HCT116 (cell line): ENCODE results near the gene ZBTB21. TPM values are rescaled to one million over a fixed set of nuclear protein-coding genes. Genes with fewer than 3 reads are reported as not detected.

Experiments used
- ATAC-seq: fragments of 200-7000 bp; cut with Tn5 transposase; 2 replicates; pipeline ENCODE4 v1.9.1; 2020; ENCODE audit warnings: mild to moderate bottlenecking, moderate library complexity
- BruUV-seq: library from RNA; stranded (reverse); fragments of 400-500 nt; replicated peaks from 2 replicates; lab custom pipeline; 2021; lab: Mats Ljungman, UMichigan
- CTCF ChIA-PET: fragments of 300-600 bp; sonication (Branson Sonifier 250); formaldehyde crosslinking; loops from one replicate; lab custom pipeline; 2021; ENCODE audit warnings: antibody characterized with exemption; lab: Charles Lee
- POLR2A ChIA-PET: fragments of 300-600, 350-600 bp; sonication (Branson Sonifier 250); formaldehyde crosslinking; loops from one replicate; lab custom pipeline; 2021; ENCODE audit warnings: antibody characterized with exemption; lab: Charles Lee
- RAD21 ChIA-PET, 2 experiments: fragments of 300-600 bp; sonication (Branson Sonifier 250); formaldehyde crosslinking; loops; one replicate each; lab custom pipeline; 2023; ENCODE audit warnings: low total read pairs in 2 of 2; ENCODE audit not compliant: uncharacterized antibody in 2 of 2, unreplicated experiment in 2 of 2, low non-redundant PET in 1 of 2; lab: Charles Lee
- DNase-seq: peaks from one replicate; pipeline ENCODE4 v3.0.0-alpha.2; 2010; ENCODE audit warnings: low read depth, low spot score
- H2AFZ ChIP-seq: fragments of 200-600 bp; shearing (Covaris generic), sonication (generic); 2 replicates; pipeline ENCODE4 v1.6.1; 2017; ENCODE audit warnings: low read depth, mixed run types, mixed read lengths, antibody characterized with exemption, low read length; ENCODE audit not compliant: poor library complexity, severe bottlenecking
- H3K27ac ChIP-seq: 2 replicates; pipeline ENCODE4 v1.5.1; 2012; ENCODE audit warnings: low read depth, low read length
- H3K27me3 ChIP-seq: fragments of 200-600 bp; sonication (generic); 2 replicates; pipeline ENCODE4 v1.6.1; 2016; ENCODE audit warnings: mixed run types, low read length, mixed read lengths; ENCODE audit not compliant: insufficient read depth
- H3K36me3 ChIP-seq, 2 experiments: fragments of 200-500 bp in 1 of 2; fragments of 200-600 bp in 1 of 2; sonication (Bioruptor generic) in 1 of 2; sonication (generic) in 1 of 2; 2 replicates each; pipeline versions ENCODE4 v1.5.1 to v1.6.1; 2014 to 2016; ENCODE audit warnings: low read length in 2 of 2, inconsistent platforms in 1 of 2, mixed read lengths in 1 of 2, mixed run types in 1 of 2; ENCODE audit not compliant: insufficient read depth in 2 of 2, control insufficient read depth in 1 of 2
- H3K4me1 ChIP-seq, 2 experiments: fragments of 200-600 bp in 1 of 2; sonication (generic) in 1 of 2; 2 replicates each; pipeline versions ENCODE4 v1.5.1 to v1.6.1; 2012 to 2017; ENCODE audit warnings: low read length in 2 of 2, inconsistent platforms in 1 of 2, mild to moderate bottlenecking in 1 of 2, mixed read lengths in 1 of 2, mixed run types in 1 of 2, moderate library complexity in 1 of 2; ENCODE audit not compliant: insufficient read depth in 2 of 2, control insufficient read depth in 1 of 2
- H3K4me2 ChIP-seq: fragments of 200-600 bp; sonication (generic); 2 replicates; pipeline ENCODE4 v1.6.1; 2017; ENCODE audit warnings: mixed run types, low read length, mixed read lengths
- H3K4me3 ChIP-seq, 2 experiments: fragments of 200-600 bp in 1 of 2; sonication (generic) in 1 of 2; replicated peaks in 1 of 2; 2 replicates each; pipeline ENCODE4 v1.5.1; 2011 to 2016; ENCODE audit warnings: low read length in 2 of 2, control low read depth in 1 of 2, low read depth in 1 of 2, mild to moderate bottlenecking in 1 of 2, mixed read lengths in 1 of 2, mixed run types in 1 of 2
- H3K79me2 ChIP-seq: fragments of 200-600 bp; sonication (generic); 2 replicates; pipeline ENCODE4 v1.6.1; 2017; ENCODE audit warnings: mild to moderate bottlenecking, mixed run types, low read length, moderate library complexity, mixed read lengths; ENCODE audit not compliant: insufficient read depth
- H3K9ac ChIP-seq: fragments of 200-600 bp; sonication (generic); 2 replicates; pipeline ENCODE4 v1.6.1; 2016; ENCODE audit warnings: low read length, mixed read lengths
- H3K9me2 ChIP-seq: fragments of 200-600 bp; sonication (generic), shearing (Covaris generic); 2 replicates; pipeline ENCODE4 v1.6.1; 2017; ENCODE audit warnings: mixed run types, mild to moderate bottlenecking, moderate library complexity; ENCODE audit not compliant: insufficient read depth
- H3K9me3 ChIP-seq, 2 experiments: fragments of 200-500 bp in 1 of 2; fragments of 200-600 bp in 1 of 2; sonication (Bioruptor generic) in 1 of 2; sonication (generic) in 1 of 2; 2 replicates each; pipeline ENCODE4 v1.6.1; 2014 to 2017; ENCODE audit warnings: low read length in 2 of 2, mixed read lengths in 2 of 2, inconsistent platforms in 1 of 2, low read depth in 1 of 2, mild to moderate bottlenecking in 1 of 2, mixed run types in 1 of 2, moderate library complexity in 1 of 2; ENCODE audit not compliant: control insufficient read depth in 1 of 2, insufficient read depth in 1 of 2
- H4K20me1 ChIP-seq: fragments of 200-600 bp; sonication (generic), shearing (Covaris generic); 2 replicates; pipeline ENCODE4 v1.6.1; 2017; ENCODE audit warnings: mixed run types, mild to moderate bottlenecking, moderate library complexity; ENCODE audit not compliant: insufficient read depth
- CBX3 ChIP-seq: IDR thresholded peaks from 2 replicates; pipeline ENCODE4 v1.6.1; 2012; ENCODE audit warnings: low read depth
- EGR1 ChIP-seq: IDR thresholded peaks from 2 replicates; pipeline ENCODE4 v1.6.1; 2012; ENCODE audit warnings: low read depth
- EZH2 ChIP-seq: fragments of 200-600 bp; sonication (generic); IDR thresholded peaks from 2 replicates; pipeline ENCODE4 v1.6.1; 2017; ENCODE audit warnings: antibody characterized with exemption, mixed run types
- EZH2phosphoT487 ChIP-seq: fragments of 200-600 bp; IDR thresholded peaks from 2 replicates; pipeline ENCODE4 v1.6.1; 2018; ENCODE audit warnings: antibody characterized with exemption, borderline replicate concordance
- FOSL1 ChIP-seq: IDR thresholded peaks from 2 replicates; pipeline ENCODE4 v1.6.1; 2012; ENCODE audit warnings: low read depth
- JUND ChIP-seq: IDR thresholded peaks from 2 replicates; pipeline ENCODE4 v1.6.1; 2012
- MAX ChIP-seq: IDR thresholded peaks from 2 replicates; pipeline ENCODE4 v1.6.1; 2012
- POLR2A ChIP-seq: IDR thresholded peaks from 2 replicates; pipeline ENCODE4 v1.7.0; 2011; ENCODE audit warnings: borderline replicate concordance; ENCODE audit not compliant: insufficient read depth, insufficient read length; ENCODE audit errors: extremely low read depth
- POLR2AphosphoS5 ChIP-seq: IDR thresholded peaks from 2 replicates; pipeline ENCODE4 v1.6.1; 2011; ENCODE audit warnings: mild to moderate bottlenecking, low read depth, low read length, moderate library complexity
- RAD21 ChIP-seq: IDR thresholded peaks from 2 replicates; pipeline ENCODE4 v1.6.1; 2012; ENCODE audit warnings: low read depth, mild to moderate bottlenecking
- SIN3A ChIP-seq: IDR thresholded peaks from 2 replicates; pipeline ENCODE4 v1.6.1; 2012; ENCODE audit warnings: low read depth
- ZFX ChIP-seq: fragments of 450-650 bp; IDR thresholded peaks from 2 replicates; pipeline ENCODE4 v1.6.1; 2017
- ZNF274 ChIP-seq: fragments of 200-500 bp; sonication (Bioruptor generic); IDR thresholded peaks from 2 replicates; pipeline ENCODE4 v1.6.1; 2014; ENCODE audit warnings: mild to moderate bottlenecking, low read depth, low read length, inconsistent platforms
- intact Hi-C: fragments of 100-400 bp; cut with micrococcal nuclease; formaldehyde crosslinking; loops from 2 replicates; pipeline ENCODE4 v1.10.0; 2022
- total RNA-seq: library from RNA; stranded (reverse); gene quantifications from one replicate; pipeline ENCODE4 v1.2.1, GENCODE V29; 2021; ENCODE audit not compliant: unreplicated experiment

The ZBTB21 gene
- total RNA-seq, 1 experiment from 2014 or later = 28.7 TPM

DNA sequence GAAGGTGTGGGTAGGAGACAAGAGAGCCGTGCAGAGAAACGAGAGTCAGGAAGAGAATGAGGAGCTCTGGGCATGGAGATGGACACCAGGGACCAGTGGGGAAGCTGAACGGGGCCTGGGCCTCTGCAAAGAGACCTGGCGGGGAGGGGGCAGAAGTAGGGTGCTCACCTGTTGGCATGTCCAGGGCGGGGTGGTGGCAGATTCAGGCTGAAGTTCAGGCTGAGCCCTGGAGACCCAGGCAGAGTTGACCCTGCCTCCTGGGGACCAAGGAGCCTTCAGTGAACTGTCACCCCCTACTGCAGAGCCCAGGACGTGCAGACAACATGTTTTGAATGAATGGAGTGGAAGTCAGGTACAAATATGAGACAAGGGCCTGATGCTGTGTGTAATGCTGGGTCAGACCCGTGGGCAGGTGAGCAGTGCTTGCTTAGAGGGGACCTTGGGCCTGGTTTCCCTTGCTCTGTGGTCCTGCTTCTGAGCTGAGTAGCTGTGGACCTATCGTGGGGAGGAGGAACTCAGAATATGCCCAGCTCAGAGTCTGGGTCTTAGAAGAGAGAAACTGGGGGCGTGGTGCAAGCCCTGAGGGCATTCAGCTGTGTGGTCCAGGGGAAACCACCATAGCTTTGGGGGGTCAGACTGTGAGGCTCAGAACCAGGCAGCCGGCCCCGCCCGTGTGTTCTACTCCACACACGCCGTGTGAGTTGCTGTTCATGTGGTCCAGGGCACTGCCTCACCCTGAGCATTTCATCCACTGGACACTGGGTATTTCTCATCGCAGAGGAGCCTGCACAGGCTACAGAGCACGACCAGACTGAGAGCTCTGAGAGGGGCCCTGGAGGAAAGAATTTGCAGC lies 39.6 kb upstream of the ZBTB21 start:
- no peak for DNase-seq
- TF ChIP-seq EGR1 (no peak), FOSL1 (no peak), EZH2 (no peak), ZNF274 (no peak), JUND (no peak), POLR2AphosphoS5 (no peak), CBX3 (no peak), POLR2A (no peak), ZFX (no peak), RAD21 (no peak), SIN3A (no peak), MAX (no peak), EZH2phosphoT487 (no peak)
- no peaks in the 10 kb centered on the region for H4K20me1 ChIP-seq
- H3K4me2 ChIP-seq = no peak overlapping the region
- no peak overlapping the region for H2AFZ ChIP-seq
- no peaks in the 10 kb centered on the region for H3K9me3 ChIP-seq
- intact Hi-C loops = no loop called here
- no peaks in the 10 kb centered on the region for H3K9me2 ChIP-seq
- H3K4me3 ChIP-seq = no peak overlapping the region
- no peak overlapping the region for H3K9ac ChIP-seq
- no peaks in the 10 kb centered on the region for H3K36me3 ChIP-seq
- peaks cover 2% of the 10 kb centered on the region; the same call in 1 of the 2 replicates for H3K27me3 ChIP-seq
- H3K79me2 ChIP-seq = no peaks in the 10 kb centered on the region
- RAD21 ChIA-PET = no interaction called here
- CTCF ChIA-PET = no interaction called here
- POLR2A ChIA-PET = no interaction called here
- H3K27ac ChIP-seq = no peak overlapping the region
- ATAC-seq = no peak
- BruUV-seq = no TSS peak
- no peaks in the 10 kb centered on the region for H3K4me1 ChIP-seq
